ENCODE measurements around the gene SLC7A10.

The SLC7A10 gene

DNA sequence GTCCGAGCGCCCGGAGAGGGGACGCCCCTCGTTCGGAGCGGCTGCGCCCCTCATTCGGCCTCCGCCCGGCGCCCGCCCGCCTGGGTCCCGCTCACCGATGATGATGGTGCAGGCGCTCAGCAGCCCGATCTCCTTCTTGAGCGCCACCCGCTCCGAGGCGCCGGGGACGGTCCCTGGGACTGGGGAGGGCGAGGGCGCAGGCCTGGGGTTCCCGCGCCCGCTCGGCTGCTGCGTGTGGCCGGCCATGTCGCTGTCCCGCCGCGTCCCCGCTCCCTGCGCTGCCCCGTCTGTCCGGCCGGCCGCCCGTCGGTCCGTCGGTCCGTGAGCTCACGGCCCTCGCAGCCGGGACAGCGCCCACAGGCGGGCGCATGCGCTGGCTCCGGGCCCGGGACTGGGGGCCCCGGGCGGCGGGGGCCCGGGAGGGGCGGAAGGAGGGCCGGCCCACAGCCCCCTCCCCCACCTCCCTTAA is at the start of gene SLC7A10:
SLC7A10 (minus strand) TSS at position 393 of the 469 bp plus-strand sequence; CDS start at position 246, 147 bp downstream.
- Histone ChIP-seq H3K4me3 (ENCODE audit: low read length in 2 of 2) (peak within 1 kb of the TSS in 1 of 2 donors; percentile 35), H3K27ac (ENCODE audit: low read length) (no peak within 1 kb of the TSS), H3K9me3 (ENCODE audit: control insufficient read depth in 2 of 2, low read length in 2 of 2) (peaks cover 3 to 8% of the 10 kb centered on the region in 2 donors), H3K27me3 (ENCODE audit: control insufficient read depth in 1 of 2, insufficient read depth in 2 of 2, low read length in 2 of 2) (peaks cover 34 to 39% of the 10 kb centered on the region in 2 donors), H3K4me1 (ENCODE audit: control insufficient read depth, insufficient read depth, low read length) (peaks cover 8% of the 10 kb centered on the region), H3K9ac (ENCODE audit: low read length in 2 of 2) (no peak within 1 kb of the TSS), H3K36me3 (ENCODE audit: control insufficient read depth in 2 of 2, insufficient read depth in 2 of 2, low read length in 2 of 2) (no peaks in the 10 kb centered on the region)

DNA sequence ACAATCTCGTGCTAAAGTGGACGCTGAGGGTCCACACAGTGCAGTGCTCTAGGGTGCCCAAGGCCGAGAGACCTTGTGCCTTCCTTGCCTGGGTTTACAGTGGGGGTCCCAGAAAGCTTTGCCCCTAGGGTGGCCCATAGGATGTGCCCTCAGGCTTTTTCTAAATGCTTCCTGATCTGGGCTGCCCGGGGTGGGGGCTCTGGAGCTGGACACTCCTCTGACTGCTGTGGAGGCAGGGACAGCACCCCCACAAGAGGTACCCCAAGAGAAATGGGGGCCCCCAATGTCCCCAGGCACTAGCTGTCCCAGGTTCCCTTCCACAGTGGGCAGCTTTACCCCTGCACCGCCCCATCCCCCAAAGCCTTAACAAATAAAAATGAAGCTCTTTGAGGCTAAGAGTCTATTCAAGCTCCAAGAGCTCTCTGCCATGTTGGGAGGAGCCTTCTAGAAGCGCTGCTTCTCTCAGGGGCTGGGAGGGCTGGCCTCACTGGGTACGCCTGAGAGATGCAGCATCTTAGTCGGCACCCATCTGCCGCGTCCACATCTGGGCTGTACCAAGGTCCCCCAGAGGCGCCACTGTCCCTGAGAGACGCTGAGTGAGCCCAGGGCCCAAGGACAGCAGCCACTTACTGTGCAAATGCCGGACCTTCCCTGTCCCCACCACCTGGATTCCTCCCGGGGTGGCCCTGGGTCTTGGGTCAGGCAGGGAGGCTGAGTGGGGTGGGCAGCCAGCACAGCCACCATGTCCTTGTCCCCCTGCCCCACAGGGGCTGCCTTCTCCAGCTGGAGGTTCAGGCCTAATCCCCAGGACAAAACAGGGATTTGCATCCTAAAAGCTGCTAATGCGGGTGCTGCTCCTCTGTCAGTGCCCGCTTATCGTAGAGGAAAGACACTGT is 49.3 kb upstream of the SLC7A10 start:
- Histone ChIP-seq H3K4me3 (ENCODE audit: low read length in 2 of 2) (no peak overlapping the region), H3K9me3 (ENCODE audit: control insufficient read depth in 2 of 2, low read length in 2 of 2) (no peaks in the 10 kb centered on the region), H3K36me3 (ENCODE audit: control insufficient read depth in 2 of 2, insufficient read depth in 2 of 2, low read length in 2 of 2) (no peaks in the 10 kb centered on the region), H3K9ac (ENCODE audit: low read length in 2 of 2) (no peak overlapping the region), H3K27ac (ENCODE audit: low read length) (no peak overlapping the region), H3K4me1 (ENCODE audit: control insufficient read depth, insufficient read depth, low read length) (peaks cover 17% of the 10 kb centered on the region), H3K27me3 (ENCODE audit: control insufficient read depth in 1 of 2, insufficient read depth in 2 of 2, low read length in 2 of 2) (no peaks in the 10 kb centered on the region)

DNA sequence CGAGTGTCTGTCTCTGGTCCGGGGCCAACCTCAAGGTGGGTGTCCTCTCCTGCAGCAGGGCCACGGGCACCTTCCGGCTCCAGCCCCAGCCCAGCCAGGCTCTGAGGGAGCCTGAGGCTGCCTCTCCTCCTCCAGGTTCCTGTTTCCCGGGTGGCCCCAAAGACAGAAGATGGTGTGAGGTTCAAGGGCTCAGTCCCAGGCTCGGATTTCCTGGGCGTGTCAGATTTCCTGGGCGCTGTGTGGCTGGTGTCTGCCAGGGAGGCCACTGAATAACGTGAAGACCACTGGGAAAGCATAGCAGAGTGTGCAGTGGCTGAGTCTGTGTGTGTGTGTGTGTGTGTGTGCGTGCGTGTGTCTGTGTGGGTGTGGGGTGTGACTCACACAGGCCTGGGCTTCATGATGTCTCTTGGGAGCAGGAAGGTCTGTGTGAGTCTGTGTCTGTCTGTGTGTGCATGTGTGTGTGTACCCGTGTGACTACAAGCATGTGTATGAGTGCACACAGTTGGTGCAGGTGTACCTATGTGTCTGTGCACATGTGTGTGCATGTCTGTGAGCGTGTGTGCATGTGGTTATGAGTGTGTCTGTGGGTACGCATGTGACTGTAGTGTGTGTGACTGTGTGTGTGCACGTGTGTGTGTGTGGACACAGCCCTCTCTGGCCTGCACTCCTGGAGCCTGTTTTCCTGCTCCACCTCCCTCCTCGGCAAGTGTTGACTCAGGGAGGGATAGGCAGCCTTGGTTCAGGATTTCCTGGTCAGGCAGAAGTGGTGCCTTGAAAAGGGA is 48.4 kb upstream of the SLC7A10 start:
- H3K4me3 ChIP-seq (ENCODE audit: low read length in 2 of 2): no peak overlapping the region
- no peaks in the 10 kb centered on the region for H3K36me3 ChIP-seq (ENCODE audit: control insufficient read depth in 2 of 2, insufficient read depth in 2 of 2, low read length in 2 of 2)
- H3K27me3 ChIP-seq (ENCODE audit: control insufficient read depth in 1 of 2, insufficient read depth in 2 of 2, low read length in 2 of 2): no peaks in the 10 kb centered on the region
- H3K27ac ChIP-seq (ENCODE audit: low read length): no peak overlapping the region
- H3K9ac ChIP-seq (ENCODE audit: low read length in 2 of 2): no peak overlapping the region
- H3K9me3 ChIP-seq (ENCODE audit: control insufficient read depth in 2 of 2, low read length in 2 of 2): no peaks in the 10 kb centered on the region
- H3K4me1 ChIP-seq (ENCODE audit: control insufficient read depth, insufficient read depth, low read length): peaks cover 17% of the 10 kb centered on the region

DNA sequence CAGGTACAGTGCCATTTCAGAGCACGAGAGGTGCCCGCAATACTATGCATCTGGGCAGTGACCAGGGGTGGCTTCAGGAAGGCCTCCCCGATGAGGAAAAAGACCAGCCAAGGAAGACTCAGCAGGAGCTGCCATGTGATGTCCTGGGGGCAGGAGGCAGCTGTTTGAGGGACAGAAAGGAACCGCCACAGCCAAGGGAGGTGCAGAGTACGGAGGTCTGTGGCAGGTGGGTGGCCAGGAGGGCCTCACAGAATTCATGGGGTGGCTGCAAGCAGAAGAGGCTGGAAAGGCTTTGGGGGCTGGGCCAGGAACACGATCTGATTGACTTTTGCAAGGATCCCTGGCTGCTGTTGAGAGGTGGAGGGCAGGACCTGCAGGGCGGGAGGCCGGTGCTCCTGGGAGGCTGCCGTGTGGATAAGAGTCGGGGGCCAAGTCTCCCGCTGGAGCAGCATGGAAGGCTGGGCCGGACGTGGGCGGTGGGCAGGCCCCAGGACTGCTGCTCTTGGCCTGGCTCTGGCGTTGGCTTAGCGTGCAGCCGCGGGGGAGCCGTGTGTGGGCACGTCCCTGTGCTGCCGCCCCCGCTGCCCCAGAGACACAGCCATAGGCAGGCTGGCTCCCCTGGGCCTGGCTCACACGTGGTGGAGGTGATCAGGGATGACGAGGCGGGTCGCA is 47.6 kb upstream of the SLC7A10 start:
- Histone ChIP-seq H3K27ac (ENCODE audit: low read length) (no peak overlapping the region), H3K4me3 (ENCODE audit: low read length in 2 of 2) (no peak overlapping the region), H3K9ac (ENCODE audit: low read length in 2 of 2) (no peak overlapping the region), H3K36me3 (ENCODE audit: control insufficient read depth in 2 of 2, insufficient read depth in 2 of 2, low read length in 2 of 2) (no peaks in the 10 kb centered on the region), H3K4me1 (ENCODE audit: control insufficient read depth, insufficient read depth, low read length) (peaks cover 17% of the 10 kb centered on the region), H3K27me3 (ENCODE audit: control insufficient read depth in 1 of 2, insufficient read depth in 2 of 2, low read length in 2 of 2) (no peaks in the 10 kb centered on the region), H3K9me3 (ENCODE audit: control insufficient read depth in 2 of 2, low read length in 2 of 2) (no peaks in the 10 kb centered on the region)

DNA sequence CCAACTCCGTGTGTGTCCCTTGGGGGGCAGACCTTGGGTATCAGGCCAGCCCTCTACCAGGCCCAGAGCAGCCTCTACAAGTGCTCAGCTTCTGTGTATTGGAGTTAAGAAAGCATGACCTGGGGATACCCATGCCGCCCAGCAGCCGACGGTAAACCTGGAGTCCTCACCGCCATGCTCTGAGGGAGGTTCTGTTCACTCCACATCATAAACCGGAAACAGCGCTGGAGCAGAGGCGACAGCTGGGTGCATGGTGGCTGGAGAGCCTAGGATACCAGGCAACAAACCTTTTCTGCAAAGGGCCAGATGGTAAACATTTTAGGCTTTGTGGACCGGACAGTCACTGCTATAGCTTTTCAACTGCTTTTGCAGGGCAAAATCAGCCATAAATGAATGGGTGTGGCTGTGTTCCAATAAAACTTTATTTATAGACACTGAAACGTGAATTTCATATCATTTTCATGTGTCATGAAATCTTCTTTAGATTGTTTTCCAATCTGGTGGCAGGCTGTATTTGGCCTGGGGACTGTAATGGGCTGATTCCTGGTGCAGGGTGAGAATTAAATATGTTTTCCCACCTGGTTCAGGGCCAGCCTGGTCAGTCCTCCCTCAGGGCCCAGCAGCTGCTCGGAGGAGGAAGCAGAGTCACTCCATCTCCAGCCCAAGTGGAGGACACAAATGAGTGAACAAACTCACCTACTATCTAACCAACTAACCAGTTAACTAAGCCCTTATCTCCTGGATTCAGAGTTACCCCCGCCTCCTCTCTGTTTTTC is 45.8 kb upstream of the SLC7A10 start:
- Histone ChIP-seq H3K9ac (ENCODE audit: low read length in 2 of 2) (no peak overlapping the region), H3K4me3 (ENCODE audit: low read length in 2 of 2) (no peak overlapping the region), H3K4me1 (ENCODE audit: control insufficient read depth, insufficient read depth, low read length) (peaks cover 17% of the 10 kb centered on the region), H3K9me3 (ENCODE audit: control insufficient read depth in 2 of 2, low read length in 2 of 2) (no peaks in the 10 kb centered on the region), H3K36me3 (ENCODE audit: control insufficient read depth in 2 of 2, insufficient read depth in 2 of 2, low read length in 2 of 2) (no peaks in the 10 kb centered on the region), H3K27ac (ENCODE audit: low read length) (no peak overlapping the region), H3K27me3 (ENCODE audit: control insufficient read depth in 1 of 2, insufficient read depth in 2 of 2, low read length in 2 of 2) (no peaks in the 10 kb centered on the region)

DNA sequence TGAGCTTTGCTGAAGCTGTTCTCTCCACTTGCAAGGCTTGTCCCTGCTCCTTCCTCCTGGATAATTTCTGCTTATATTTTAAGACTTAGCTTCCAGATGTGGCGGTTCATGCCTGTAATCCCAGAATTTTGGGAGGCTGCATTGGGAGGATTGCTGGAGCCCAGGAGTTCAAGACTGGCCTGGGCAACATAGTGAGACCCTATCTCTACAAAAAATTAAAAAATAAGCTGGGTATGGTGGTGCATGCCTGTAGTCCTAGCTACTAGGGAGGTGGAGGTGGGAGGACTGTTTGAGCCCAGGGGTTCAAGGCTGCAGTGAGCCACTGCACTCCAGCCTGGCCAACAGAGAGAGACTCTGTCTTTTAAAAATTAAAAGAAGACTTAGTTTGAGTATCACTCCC is 45.1 kb upstream of the SLC7A10 start:
- Histone ChIP-seq H3K27ac (ENCODE audit: low read length) (no peak overlapping the region), H3K9me3 (ENCODE audit: control insufficient read depth in 2 of 2, low read length in 2 of 2) (no peaks in the 10 kb centered on the region), H3K27me3 (ENCODE audit: control insufficient read depth in 1 of 2, insufficient read depth in 2 of 2, low read length in 2 of 2) (no peaks in the 10 kb centered on the region), H3K4me3 (ENCODE audit: low read length in 2 of 2) (no peak overlapping the region), H3K36me3 (ENCODE audit: control insufficient read depth in 2 of 2, insufficient read depth in 2 of 2, low read length in 2 of 2) (no peaks in the 10 kb centered on the region), H3K9ac (ENCODE audit: low read length in 2 of 2) (no peak overlapping the region), H3K4me1 (ENCODE audit: control insufficient read depth, insufficient read depth, low read length) (peaks cover 17% of the 10 kb centered on the region)

DNA sequence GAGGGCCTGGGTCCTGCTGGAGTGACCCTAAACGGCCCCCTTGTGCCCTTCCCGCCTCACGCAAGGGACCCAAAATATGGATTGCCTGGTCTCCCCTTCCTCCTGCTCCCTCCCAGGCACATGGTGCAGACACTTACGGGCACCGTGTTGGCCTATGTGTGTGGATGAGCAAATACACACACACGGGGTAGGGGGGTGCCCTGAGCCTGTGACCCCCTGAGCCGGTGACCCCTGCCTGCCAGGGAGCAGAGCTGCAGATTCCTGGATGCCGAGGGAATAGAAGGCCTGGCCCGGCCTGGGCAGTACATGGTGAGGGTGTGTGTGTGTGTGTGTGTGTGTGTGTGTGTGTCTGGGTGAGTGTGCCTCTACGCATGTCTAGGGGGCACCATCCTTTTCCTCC is 43.4 kb upstream of the SLC7A10 start:
- no peaks in the 10 kb centered on the region for H3K36me3 ChIP-seq (ENCODE audit: control insufficient read depth in 2 of 2, insufficient read depth in 2 of 2, low read length in 2 of 2)
- H3K9me3 ChIP-seq (ENCODE audit: control insufficient read depth in 2 of 2, low read length in 2 of 2): no peaks in the 10 kb centered on the region
- H3K4me3 ChIP-seq (ENCODE audit: low read length in 2 of 2): no peak overlapping the region
- no peak overlapping the region for H3K27ac ChIP-seq (ENCODE audit: low read length)
- no peak overlapping the region for H3K9ac ChIP-seq (ENCODE audit: low read length in 2 of 2)
- H3K4me1 ChIP-seq (ENCODE audit: control insufficient read depth, insufficient read depth, low read length): peaks cover 7% of the 10 kb centered on the region
- H3K27me3 ChIP-seq (ENCODE audit: control insufficient read depth in 1 of 2, insufficient read depth in 2 of 2, low read length in 2 of 2): no peaks in the 10 kb centered on the region

DNA sequence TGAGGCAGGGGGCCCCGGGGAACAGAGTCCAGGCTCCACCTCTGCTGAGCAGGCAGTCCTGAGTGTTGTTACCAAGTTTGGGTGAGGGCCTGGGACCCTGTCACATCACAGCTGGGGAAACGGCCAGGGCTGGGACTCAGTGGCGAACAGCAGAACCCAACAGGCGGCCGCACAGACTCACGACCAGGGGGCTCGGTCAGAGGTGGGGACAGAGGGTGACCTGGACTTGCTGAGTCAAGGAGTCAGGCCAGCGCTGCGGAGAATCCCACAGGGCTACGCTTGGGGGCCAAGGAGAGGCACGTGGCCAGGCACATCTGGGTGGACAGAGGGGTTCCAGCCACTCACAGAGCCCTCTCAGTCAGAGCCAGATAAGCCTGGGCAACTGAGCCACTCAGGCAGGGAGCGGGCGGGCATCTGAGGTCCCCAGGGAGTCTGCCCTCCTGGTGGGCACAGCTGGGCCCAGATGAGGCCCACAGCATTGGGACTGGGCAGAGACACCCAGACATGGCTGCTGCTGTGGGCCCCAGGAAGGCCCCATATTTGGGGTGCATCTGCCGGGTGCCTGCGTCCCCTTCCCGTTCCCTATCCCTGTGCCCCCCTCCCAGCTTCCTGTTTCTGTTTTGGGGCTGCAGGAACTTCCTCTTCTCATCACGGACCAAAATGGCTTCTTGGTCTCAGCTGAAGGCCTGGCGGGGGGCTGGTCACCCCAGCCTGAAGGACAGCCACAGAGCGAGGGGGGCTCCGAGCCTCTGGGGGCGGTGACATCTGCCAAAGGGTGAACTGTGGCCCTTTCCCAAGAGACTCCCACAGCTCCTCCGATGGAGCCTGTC is 42.7 kb upstream of the SLC7A10 start:
- H3K36me3 ChIP-seq (ENCODE audit: control insufficient read depth in 2 of 2, insufficient read depth in 2 of 2, low read length in 2 of 2): no peaks in the 10 kb centered on the region
- no peak overlapping the region for H3K4me3 ChIP-seq (ENCODE audit: low read length in 2 of 2)
- H3K4me1 ChIP-seq (ENCODE audit: control insufficient read depth, insufficient read depth, low read length): peaks cover under 1% of the 10 kb centered on the region
- no peaks in the 10 kb centered on the region for H3K9me3 ChIP-seq (ENCODE audit: control insufficient read depth in 2 of 2, low read length in 2 of 2)
- H3K27me3 ChIP-seq (ENCODE audit: control insufficient read depth in 1 of 2, insufficient read depth in 2 of 2, low read length in 2 of 2): no peaks in the 10 kb centered on the region
- no peak overlapping the region for H3K27ac ChIP-seq (ENCODE audit: low read length)
- no peak overlapping the region for H3K9ac ChIP-seq (ENCODE audit: low read length in 2 of 2)

DNA sequence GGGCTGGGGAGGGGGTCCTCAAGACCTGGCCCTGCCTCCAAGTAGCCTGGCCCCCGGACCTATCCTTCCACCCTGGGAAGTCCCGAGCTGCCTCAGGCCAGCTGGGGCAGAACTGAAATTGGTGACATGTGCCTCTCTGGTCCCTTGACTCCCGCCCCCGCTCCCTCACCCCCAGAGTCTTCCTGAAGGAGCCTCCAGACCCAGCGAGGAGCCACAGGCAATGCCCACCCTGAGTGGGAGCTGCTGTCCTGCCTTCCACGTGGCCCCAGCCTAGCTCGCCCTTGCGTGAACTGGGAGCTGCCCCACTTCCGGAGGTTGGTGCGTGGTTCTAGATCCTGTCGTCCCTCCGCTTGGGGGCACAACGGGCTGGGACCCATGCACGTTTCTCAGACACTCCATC is 42.1 kb upstream of the SLC7A10 start:
- Histone ChIP-seq H3K9me3 (ENCODE audit: control insufficient read depth in 2 of 2, low read length in 2 of 2) (no peaks in the 10 kb centered on the region), H3K27me3 (ENCODE audit: control insufficient read depth in 1 of 2, insufficient read depth in 2 of 2, low read length in 2 of 2) (no peaks in the 10 kb centered on the region), H3K9ac (ENCODE audit: low read length in 2 of 2) (no peak overlapping the region), H3K36me3 (ENCODE audit: control insufficient read depth in 2 of 2, insufficient read depth in 2 of 2, low read length in 2 of 2) (no peaks in the 10 kb centered on the region), H3K27ac (ENCODE audit: low read length) (no peak overlapping the region), H3K4me3 (ENCODE audit: low read length in 2 of 2) (no peak overlapping the region), H3K4me1 (ENCODE audit: control insufficient read depth, insufficient read depth, low read length) (no peaks in the 10 kb centered on the region)
